ENCODE results near the gene TMEM9. TPM values are rescaled to one million over a fixed set of nuclear protein-coding genes. Genes with fewer than 3 reads are reported as not detected.

The TMEM9 gene
- total and polyA plus RNA-seq, 10 of the 15 experiments (the other 5 are each of a cell fraction or from before 2014, with no cell fraction given), result 7.2 to 46.1 (median 17.3) TPM

DNA sequence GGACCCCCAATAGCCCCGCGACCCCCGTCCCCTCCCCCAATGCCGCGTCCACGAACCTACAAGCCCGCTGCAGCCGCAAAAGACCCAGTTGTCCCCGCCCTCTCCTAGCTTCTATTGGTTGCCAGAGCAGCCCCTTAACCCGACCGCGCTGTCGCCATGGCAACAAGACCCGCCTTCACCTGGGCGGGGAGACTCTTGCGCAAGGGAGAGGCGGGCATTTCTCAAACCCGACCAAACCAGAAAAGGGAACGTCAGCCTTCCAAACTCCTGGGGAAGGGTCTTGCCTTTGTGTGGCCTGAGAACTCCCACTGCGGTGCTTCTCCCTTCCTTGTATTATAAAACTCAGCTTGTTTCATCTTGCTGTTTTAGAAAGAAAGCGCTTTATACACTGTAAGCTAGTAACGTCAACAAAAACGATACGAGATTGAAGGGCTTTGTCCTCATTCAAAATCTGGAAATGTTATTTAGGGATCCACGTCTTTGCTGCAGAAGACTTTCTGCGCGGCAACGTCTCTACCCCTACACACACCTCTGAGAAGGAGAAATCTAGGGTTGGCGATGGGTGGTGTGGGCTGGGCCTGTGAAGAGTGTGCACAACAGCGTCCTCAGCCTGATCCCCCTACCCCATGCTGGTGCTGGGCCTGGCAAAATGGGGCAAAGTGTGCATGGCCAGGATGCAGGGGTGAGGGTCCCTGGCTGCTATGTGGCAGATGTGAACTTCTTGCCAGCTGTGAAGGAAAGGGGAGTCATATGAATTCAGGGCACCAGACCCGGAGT lies at the start of gene TMEM9 (continued):
- TF ChIP-seq, protein P1, sequence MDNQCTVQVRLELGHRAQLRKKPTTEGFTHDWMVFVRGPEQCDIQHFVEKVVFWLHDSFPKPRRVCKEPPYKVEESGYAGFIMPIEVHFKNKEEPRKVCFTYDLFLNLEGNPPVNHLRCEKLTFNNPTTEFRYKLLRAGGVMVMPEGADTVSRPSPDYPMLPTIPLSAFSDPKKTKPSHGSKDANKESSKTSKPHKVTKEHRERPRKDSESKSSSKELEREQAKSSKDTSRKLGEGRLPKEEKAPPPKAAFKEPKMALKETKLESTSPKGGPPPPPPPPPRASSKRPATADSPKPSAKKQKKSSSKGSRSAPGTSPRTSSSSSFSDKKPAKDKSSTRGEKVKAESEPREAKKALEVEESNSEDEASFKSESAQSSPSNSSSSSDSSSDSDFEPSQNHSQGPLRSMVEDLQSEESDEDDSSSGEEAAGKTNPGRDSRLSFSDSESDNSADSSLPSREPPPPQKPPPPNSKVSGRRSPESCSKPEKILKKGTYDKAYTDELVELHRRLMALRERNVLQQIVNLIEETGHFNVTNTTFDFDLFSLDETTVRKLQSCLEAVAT (IDR thresholded peaks at IDR 0.05), result no peak
- TF ChIP-seq, protein P2, sequence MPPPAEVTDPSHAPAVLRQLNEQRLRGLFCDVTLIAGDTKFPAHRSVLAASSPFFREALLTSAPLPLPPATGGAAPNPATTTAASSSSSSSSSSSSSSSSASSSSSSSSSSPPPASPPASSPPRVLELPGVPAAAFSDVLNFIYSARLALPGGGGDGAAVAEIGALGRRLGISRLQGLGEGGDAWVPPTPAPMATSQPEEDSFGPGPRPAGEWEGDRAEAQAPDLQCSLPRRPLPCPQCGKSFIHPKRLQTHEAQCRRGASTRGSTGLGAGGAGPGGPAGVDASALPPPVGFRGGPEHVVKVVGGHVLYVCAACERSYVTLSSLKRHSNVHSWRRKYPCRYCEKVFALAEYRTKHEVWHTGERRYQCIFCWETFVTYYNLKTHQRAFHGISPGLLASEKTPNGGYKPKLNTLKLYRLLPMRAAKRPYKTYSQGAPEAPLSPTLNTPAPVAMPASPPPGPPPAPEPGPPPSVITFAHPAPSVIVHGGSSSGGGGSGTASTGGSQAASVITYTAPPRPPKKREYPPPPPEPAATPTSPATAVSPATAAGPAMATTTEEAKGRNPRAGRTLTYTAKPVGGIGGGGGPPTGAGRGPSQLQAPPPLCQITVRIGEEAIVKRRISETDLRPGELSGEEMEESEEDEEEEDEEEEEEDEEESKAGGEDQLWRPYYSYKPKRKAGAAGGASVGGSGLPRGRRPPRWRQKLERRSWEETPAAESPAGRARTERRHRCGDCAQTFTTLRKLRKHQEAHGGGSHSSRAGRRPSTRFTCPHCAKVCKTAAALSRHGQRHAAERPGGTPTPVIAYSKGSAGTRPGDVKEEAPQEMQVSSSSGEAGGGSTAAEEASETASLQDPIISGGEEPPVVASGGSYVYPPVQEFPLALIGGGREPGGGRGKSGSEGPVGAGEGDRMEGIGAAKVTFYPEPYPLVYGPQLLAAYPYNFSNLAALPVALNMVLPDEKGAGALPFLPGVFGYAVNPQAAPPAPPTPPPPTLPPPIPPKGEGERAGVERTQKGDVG (CRISPR knock-in tag; IDR thresholded peaks at IDR 0.05), result no peak
- TF ChIP-seq ZBTB40 (IDR thresholded peaks at IDR 0.05; ENCODE audit: borderline replicate concordance) (peak; percentile 68; the same call in 1 of the 2 replicates), NFYA (IDR thresholded peaks at IDR 0.05; ENCODE audit: borderline replicate concordance, low read depth, low read length) (no peak), IKZF1 (conservative IDR thresholded peaks at IDR 0.05) (no peak), NFXL1 (IDR thresholded peaks at IDR 0.05; ENCODE audit: borderline replicate concordance) (no peak), TARDBP (IDR thresholded peaks at IDR 0.05; ENCODE audit: borderline replicate concordance) (no peak), POLR2A (IDR thresholded peaks at IDR 0.05; ENCODE audit: low read depth, low read length) (no peak), ZNF207 (IDR thresholded peaks at IDR 0.05; ENCODE audit: borderline replicate concordance) (no peak), LARP7 (IDR thresholded peaks at IDR 0.05) (no peak), MYC (IDR thresholded peaks at IDR 0.05; ENCODE audit: insufficient read depth, insufficient read length, insufficient replicate concordance, low read length, severe bottlenecking) (no peak), NRF1 (conservative IDR thresholded peaks at IDR 0.05; ENCODE audit: low read depth, low read length) (peak; percentile 82), STAT3 (IDR thresholded peaks at IDR 0.05; ENCODE audit: low read depth, low read length) (no peak), NR2F1 (conservative IDR thresholded peaks at IDR 0.05) (no peak), EED (IDR thresholded peaks at IDR 0.05; ENCODE audit: low read depth) (no peak), NKRF (conservative IDR thresholded peaks at IDR 0.05) (no peak), ZNF274 (IDR thresholded peaks at IDR 0.05; ENCODE audit: insufficient read depth, insufficient read length) (no peak), TCF12 (IDR thresholded peaks at IDR 0.05; ENCODE audit: low read depth, low read length) (no peak), BMI1 (IDR thresholded peaks at IDR 0.05; ENCODE audit: borderline replicate concordance) (peak; percentile 99)

Data from GM12878 (cell line).